Psoas muscle (tissue), 8 donors: ENCODE data around the gene TADA2A. TPM values are rescaled to one million over a fixed set of nuclear protein-coding genes. Genes with fewer than 3 reads are reported as not detected.

Source experiments
- ATAC-seq, 4 donors: fragments of 200-7000 bp; cut with Tn5 transposase; one replicate each; pipeline ENCODE4 v1.9.1; 2020; ENCODE audit warnings: moderate library complexity in 3 of 4, mild to moderate bottlenecking in 2 of 4
- DNase-seq, 2 donors: peaks; one replicate each; pipeline ENCODE4 v3.0.0-alpha.2; 2020
- H3K27ac ChIP-seq: fragments of 200-600 bp; one replicate; pipeline ENCODE4 v1.8.0; 2022
- H3K27me3 ChIP-seq, 3 donors: fragments of 200-600 bp in 1 of 3; one replicate each; pipeline versions ENCODE4 v1.6.1 to v1.8.0; 2013 to 2022; ENCODE audit warnings: low read length in 2 of 3, mild to moderate bottlenecking in 2 of 3, moderate library complexity in 1 of 3; ENCODE audit not compliant: insufficient read depth in 3 of 3
- H3K36me3 ChIP-seq, 2 donors: fragments of 200-600 bp in 1 of 2; one replicate each; pipeline versions ENCODE4 v1.6.1 to v1.8.0; 2013 to 2022; ENCODE audit warnings: low read depth in 1 of 2, mild to moderate bottlenecking in 1 of 2, moderate library complexity in 1 of 2; ENCODE audit not compliant: insufficient read depth in 1 of 2
- H3K4me1 ChIP-seq: fragments of 200-600 bp; one replicate; pipeline ENCODE4 v1.8.0; 2022
- H3K4me3 ChIP-seq: fragments of 200-600 bp; one replicate; pipeline ENCODE4 v1.8.0; 2022; ENCODE audit warnings: mild to moderate bottlenecking
- H3K9me3 ChIP-seq: fragments of 200-600 bp; one replicate; pipeline ENCODE4 v1.8.0; 2022
- WGBS, 3 donors: extraction: QIAGEN DNeasy Blood & Tissue Kit; methylation state at CpG; one replicate each; pipeline versions ENCODE4 v1.1.6 to v1.1.7; 2013; 5-methylcytosine and 5-hydroxymethylcytosine counted together
- intact Hi-C, 2 donors: fragments of 100-400 bp; cut with DNase I; formaldehyde crosslinking; loops; one replicate each; pipeline versions ENCODE4 v1.11.0 to v1.14.2; 2022
- polyA plus RNA-seq, 3 donors: library from polyadenylated mRNA; stranded (reverse); fragments of 200-250 nt; gene quantifications; one replicate each; pipeline ENCODE4 v1.2.3, GENCODE V29; 2013
- total RNA-seq, 4 donors: library from RNA; stranded (reverse); fragmentation: NEBNext Ultra II Directional in 2 of 4; extraction: Animal tissue kit (Norgen Biotek cat#: 25700) in 2 of 4; gene quantifications; one replicate each; pipeline versions ENCODE4 v1.2.1 to v1.2.4, GENCODE V29; 2021 to 2023
- TF ChIP-seq, protein P1 (sequence below): fragments of 200-600 bp; IDR thresholded peaks from one replicate; pipeline ENCODE4 v1.8.0; 2022; ENCODE audit warnings: antibody characterized with exemption
- donor health status: healthy with polysubstance abuse.
- donor health status: DM: no; HTN: no; CAD: no; lungs with moderate emphysema.
- donor health status: Bipolar disorder and iron deficiency.
- donor health status: healthy.
- donor health status: DM: yes; HTN: yes; CAD: no.
- donor health status: DM: no; HTN: no; CAD: no.
- donor health status: DM: no; HTN: no; CAD: no.
- donor health status: DM: yes; HTN: yes; CAD: no.

The TADA2A gene
- total and polyA plus RNA-seq, 7 donors = 8.5 to 23.7 (median 11.3) TPM

DNA sequence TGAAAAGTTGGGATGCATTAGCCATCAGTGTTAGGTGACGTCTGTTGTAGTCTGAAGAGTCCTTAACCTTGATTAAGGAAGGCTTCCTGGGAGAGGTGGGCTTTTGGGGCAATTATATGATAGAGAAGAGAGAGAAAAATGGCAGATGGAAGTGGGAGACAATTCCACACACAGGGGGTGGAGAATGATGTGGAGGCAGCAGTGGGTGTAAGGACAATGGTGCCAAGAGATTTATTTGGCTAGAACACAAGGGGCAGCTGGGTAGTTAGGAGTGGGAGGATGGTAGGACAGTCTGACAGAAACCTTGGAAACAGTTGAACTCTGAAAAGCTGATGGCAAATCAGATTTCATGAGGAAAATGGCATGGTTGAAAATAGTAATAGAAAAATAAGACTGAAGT is 72.3 kb downstream of the TADA2A start:
- no peak overlapping the region for H3K27ac ChIP-seq
- ATAC-seq (no peak), DNase-seq (no peak)
- peaks cover 17% of the 10 kb centered on the region for H3K4me1 ChIP-seq
- TF ChIP-seq, protein P1, sequence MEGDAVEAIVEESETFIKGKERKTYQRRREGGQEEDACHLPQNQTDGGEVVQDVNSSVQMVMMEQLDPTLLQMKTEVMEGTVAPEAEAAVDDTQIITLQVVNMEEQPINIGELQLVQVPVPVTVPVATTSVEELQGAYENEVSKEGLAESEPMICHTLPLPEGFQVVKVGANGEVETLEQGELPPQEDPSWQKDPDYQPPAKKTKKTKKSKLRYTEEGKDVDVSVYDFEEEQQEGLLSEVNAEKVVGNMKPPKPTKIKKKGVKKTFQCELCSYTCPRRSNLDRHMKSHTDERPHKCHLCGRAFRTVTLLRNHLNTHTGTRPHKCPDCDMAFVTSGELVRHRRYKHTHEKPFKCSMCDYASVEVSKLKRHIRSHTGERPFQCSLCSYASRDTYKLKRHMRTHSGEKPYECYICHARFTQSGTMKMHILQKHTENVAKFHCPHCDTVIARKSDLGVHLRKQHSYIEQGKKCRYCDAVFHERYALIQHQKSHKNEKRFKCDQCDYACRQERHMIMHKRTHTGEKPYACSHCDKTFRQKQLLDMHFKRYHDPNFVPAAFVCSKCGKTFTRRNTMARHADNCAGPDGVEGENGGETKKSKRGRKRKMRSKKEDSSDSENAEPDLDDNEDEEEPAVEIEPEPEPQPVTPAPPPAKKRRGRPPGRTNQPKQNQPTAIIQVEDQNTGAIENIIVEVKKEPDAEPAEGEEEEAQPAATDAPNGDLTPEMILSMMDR = no peak
- H3K27me3 ChIP-seq = no peaks in the 10 kb centered on the region
- intact Hi-C loops = no loop called here
- peaks cover 10 to 63% of the 10 kb centered on the region in 2 donors for H3K36me3 ChIP-seq
- H3K9me3 ChIP-seq = no peaks in the 10 kb centered on the region
- WGBS, 3 donors = 84 to 100% (median 85%) methylated on average over 1 of the region's 1 CpG
- no peak overlapping the region for H3K4me3 ChIP-seq

GRCh38 chr17:37480427-37480826 is 73.7 kb downstream of the TADA2A start:
- ATAC-seq (no peak), DNase-seq (no peak)
- no peak overlapping the region for H3K4me3 ChIP-seq
- intact Hi-C loops = no loop called here
- WGBS, 3 donors = 66 to 81% (median 79%) methylated on average over 2 of the region's 2 CpGs
- H3K4me1 ChIP-seq = peaks cover 16% of the 10 kb centered on the region
- H3K27ac ChIP-seq = no peak overlapping the region
- TF ChIP-seq, protein P1 = no peak
- H3K9me3 ChIP-seq = no peaks in the 10 kb centered on the region
- H3K36me3 ChIP-seq = peaks cover 7 to 49% of the 10 kb centered on the region in 2 donors
- no peaks in the 10 kb centered on the region for H3K27me3 ChIP-seq

DNA sequence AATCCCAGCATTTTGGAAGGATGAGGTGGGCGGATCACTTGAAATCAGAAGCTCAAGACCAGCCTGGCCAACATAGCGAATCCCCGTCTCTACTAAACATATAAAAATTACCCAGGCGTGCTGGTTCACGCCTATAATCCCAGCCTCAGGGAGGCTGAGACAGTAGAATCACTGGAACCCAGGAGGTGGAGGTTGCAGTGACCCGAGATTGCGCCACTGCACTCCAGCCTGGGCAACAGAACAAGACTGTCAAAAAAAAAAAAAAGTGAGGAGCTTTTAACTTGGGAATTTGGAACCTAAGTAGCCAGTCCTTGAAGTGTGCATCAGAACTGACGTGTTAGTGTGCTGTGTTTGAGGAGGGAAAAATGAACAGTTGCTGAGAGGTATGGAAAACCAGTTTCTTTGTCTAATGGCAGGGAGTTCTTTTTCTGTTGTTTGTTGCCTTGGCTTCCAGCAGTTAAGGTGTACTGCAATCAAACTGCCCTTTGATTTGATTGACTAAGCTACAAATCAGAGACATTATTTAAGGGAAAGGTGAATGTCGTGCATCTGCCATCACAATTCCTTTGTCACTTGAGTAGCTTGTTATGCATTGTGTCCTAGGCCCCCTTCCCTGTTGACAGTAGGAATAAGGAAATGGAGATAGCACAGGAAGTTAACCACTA is 74.4 kb downstream of the TADA2A start:
- intact Hi-C loops = no loop called here
- no peak for DNase-seq
- H3K27ac ChIP-seq = no peak overlapping the region
- H3K9me3 ChIP-seq = no peaks in the 10 kb centered on the region
- no peaks in the 10 kb centered on the region for H3K27me3 ChIP-seq
- 90 to 96% (median 91%) methylated on average over 9 of the region's 9 CpGs for WGBS, 3 donors
- peaks cover 7 to 42% of the 10 kb centered on the region in 2 donors for H3K36me3 ChIP-seq
- H3K4me1 ChIP-seq = peaks cover 9% of the 10 kb centered on the region
- no peak for ATAC-seq
- no peak overlapping the region for H3K4me3 ChIP-seq
- TF ChIP-seq, protein P1 = no peak

DNA sequence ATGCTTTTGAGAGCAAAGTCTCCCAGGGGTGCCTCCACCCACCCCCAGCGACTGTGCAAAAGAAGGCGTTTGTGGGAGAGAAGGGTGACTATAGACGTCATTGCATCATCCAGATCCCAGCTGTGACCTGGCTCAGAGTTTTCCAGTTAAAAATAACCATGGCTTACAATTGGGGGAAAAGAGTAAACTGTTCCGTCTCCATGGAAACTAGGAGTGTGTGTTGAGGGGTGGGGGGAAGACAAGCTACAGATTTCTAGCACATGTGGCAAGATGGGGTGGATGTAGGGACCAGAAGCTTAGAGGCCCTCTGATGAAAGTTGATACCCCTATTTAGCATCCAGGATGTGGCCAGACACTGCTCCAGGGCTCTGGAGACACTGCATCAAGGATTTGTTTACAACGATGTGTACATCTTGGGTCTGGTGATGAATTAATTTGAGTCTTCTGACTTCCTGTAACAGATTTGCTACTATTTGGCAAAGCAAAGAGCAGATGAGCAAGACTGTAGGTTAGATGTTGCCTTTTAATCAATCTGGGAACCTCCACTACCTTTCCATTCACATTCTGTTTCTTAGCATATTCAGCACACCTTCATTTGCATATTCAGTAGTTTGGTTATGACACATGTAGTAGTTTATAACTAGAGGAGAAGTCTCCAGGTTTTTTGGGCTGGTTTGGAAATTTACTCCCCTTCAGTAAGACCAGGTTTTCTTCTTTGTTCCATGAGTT is 76.8 kb downstream of the TADA2A start:
- 11 to 17% (median 14%) methylated on average over 5 of the region's 5 CpGs for WGBS, 3 donors
- Histone ChIP-seq H3K27me3 (no peaks in the 10 kb centered on the region), H3K9me3 (no peaks in the 10 kb centered on the region), H3K27ac (peak overlapping the region; percentile 13), H3K4me3 (no peak overlapping the region), H3K4me1 (peaks cover 9% of the 10 kb centered on the region), H3K36me3 (peaks cover 3 to 20% of the 10 kb centered on the region in 2 donors)
- intact Hi-C loops = no loop called here
- peak; percentile 10 to 50 (median 40) for ATAC-seq
- DNase-seq = peak in 1 of 2 donors; percentile 26
- TF ChIP-seq, protein P1 = no peak
